ENCODE measurements around the gene PDHX. TPM values are rescaled to one million over a fixed set of nuclear protein-coding genes. Genes with fewer than 3 reads are reported as not detected.

PDHX gene
- total and polyA plus RNA-seq, 10 of the 15 experiments (the other 5 are each of a cell fraction or from before 2014, with no cell fraction given), result 14.5 to 41.9 (median 28.0) TPM

DNA sequence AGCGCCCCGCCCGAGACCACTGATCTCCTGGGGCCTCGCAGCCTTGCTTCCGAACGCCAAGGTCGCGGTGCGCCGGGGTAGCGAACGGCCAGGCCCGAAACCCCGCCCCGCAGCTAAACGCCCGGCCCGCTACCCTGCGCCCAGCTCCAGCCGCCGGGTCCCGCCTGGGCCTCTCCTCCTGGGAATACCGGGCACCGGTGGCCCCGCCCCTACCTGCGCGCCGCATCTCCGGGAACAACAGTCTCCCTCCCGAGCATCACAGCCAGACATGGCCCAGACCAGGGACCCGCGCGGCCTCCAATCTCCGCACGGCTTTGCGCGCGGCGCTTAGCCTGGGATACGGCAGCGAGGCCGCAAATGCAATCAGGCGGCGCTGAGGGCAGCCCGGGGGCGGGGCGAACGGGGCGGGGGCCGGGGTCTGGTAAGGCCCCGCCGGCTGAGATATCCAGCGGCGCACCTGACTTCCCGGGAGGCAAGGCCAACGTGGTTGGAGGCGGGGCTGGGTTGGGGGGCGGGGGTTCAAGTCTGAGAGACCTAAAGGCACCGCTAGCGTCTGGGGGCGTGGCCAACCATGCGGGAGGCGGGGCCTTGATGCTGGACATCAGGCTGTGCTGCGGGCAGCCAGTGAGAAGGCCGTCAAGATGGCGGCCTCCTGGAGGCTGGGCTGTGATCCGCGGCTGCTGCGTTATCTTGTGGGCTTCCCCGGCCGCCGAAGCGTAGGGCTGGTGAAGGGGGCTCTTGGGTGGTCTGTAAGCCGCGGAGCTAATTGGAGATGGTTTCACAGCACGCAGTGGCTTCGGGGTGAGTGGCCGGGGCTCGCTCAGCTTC, at the start of gene PDHX, which contains the start of gene APIP (continued):
- peak; percentile 21; the same call in 1 of the 2 replicates for TF ChIP-seq ESRRA (IDR thresholded peaks at IDR 0.05; ENCODE audit: low read length)
- TF ChIP-seq NR2C2 (IDR thresholded peaks at IDR 0.05; ENCODE audit: borderline replicate concordance, control insufficient read depth, insufficient read length, low read depth), result no peak
- TF ChIP-seq, protein P1, sequence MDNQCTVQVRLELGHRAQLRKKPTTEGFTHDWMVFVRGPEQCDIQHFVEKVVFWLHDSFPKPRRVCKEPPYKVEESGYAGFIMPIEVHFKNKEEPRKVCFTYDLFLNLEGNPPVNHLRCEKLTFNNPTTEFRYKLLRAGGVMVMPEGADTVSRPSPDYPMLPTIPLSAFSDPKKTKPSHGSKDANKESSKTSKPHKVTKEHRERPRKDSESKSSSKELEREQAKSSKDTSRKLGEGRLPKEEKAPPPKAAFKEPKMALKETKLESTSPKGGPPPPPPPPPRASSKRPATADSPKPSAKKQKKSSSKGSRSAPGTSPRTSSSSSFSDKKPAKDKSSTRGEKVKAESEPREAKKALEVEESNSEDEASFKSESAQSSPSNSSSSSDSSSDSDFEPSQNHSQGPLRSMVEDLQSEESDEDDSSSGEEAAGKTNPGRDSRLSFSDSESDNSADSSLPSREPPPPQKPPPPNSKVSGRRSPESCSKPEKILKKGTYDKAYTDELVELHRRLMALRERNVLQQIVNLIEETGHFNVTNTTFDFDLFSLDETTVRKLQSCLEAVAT (IDR thresholded peaks at IDR 0.05), result peak; percentile 69; the same call in 1 of the 2 replicates
- no peak for TF ChIP-seq ASH2L (IDR thresholded peaks at IDR 0.05; ENCODE audit: borderline replicate concordance, low read depth)
- no peak for TF ChIP-seq RCOR1 (conservative IDR thresholded peaks at IDR 0.05; ENCODE audit: low read depth, low read length)
- TF ChIP-seq WRNIP1 (IDR thresholded peaks at IDR 0.05; ENCODE audit: borderline replicate concordance, low read depth, low read length), result no peak
- no peak for TF ChIP-seq MTA2 (IDR thresholded peaks at IDR 0.05; ENCODE audit: low read depth)
- TF ChIP-seq KDM1A (IDR thresholded peaks at IDR 0.05; ENCODE audit: borderline replicate concordance), result no peak
- TF ChIP-seq ZZZ3 (IDR thresholded peaks at IDR 0.05; ENCODE audit: control insufficient read depth, insufficient read length, low read depth), result no peak
- no peak for TF ChIP-seq ZNF217 (IDR thresholded peaks at IDR 0.05)
- peak; percentile 87; the same call in 1 of the 2 replicates for TF ChIP-seq ZNF207 (IDR thresholded peaks at IDR 0.05; ENCODE audit: borderline replicate concordance)
- TF ChIP-seq, protein P2, sequence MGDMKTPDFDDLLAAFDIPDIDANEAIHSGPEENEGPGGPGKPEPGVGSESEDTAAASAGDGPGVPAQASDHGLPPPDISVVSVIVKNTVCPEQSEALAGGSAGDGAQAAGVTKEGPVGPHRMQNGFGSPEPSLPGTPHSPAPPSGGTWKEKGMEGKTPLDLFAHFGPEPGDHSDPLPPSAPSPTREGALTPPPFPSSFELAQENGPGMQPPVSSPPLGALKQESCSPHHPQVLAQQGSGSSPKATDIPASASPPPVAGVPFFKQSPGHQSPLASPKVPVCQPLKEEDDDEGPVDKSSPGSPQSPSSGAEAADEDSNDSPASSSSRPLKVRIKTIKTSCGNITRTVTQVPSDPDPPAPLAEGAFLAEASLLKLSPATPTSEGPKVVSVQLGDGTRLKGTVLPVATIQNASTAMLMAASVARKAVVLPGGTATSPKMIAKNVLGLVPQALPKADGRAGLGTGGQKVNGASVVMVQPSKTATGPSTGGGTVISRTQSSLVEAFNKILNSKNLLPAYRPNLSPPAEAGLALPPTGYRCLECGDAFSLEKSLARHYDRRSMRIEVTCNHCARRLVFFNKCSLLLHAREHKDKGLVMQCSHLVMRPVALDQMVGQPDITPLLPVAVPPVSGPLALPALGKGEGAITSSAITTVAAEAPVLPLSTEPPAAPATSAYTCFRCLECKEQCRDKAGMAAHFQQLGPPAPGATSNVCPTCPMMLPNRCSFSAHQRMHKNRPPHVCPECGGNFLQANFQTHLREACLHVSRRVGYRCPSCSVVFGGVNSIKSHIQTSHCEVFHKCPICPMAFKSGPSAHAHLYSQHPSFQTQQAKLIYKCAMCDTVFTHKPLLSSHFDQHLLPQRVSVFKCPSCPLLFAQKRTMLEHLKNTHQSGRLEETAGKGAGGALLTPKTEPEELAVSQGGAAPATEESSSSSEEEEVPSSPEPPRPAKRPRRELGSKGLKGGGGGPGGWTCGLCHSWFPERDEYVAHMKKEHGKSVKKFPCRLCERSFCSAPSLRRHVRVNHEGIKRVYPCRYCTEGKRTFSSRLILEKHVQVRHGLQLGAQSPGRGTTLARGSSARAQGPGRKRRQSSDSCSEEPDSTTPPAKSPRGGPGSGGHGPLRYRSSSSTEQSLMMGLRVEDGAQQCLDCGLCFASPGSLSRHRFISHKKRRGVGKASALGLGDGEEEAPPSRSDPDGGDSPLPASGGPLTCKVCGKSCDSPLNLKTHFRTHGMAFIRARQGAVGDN (IDR thresholded peaks at IDR 0.05), result peak; percentile 45; the same call in 1 of the 2 replicates
- TF ChIP-seq, protein P3, sequence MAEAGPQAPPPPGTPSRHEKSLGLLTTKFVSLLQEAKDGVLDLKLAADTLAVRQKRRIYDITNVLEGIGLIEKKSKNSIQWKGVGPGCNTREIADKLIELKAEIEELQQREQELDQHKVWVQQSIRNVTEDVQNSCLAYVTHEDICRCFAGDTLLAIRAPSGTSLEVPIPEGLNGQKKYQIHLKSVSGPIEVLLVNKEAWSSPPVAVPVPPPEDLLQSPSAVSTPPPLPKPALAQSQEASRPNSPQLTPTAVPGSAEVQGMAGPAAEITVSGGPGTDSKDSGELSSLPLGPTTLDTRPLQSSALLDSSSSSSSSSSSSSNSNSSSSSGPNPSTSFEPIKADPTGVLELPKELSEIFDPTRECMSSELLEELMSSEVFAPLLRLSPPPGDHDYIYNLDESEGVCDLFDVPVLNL (IDR thresholded peaks at IDR 0.05; ENCODE audit: low read depth, low read length), result no peak
- TF ChIP-seq RAD21 (IDR thresholded peaks at IDR 0.05; ENCODE audit: insufficient read depth, low read depth, low read length), result no peak
- peak; percentile 57; the same call in 1 of the 2 replicates for TF ChIP-seq NR2F1 (conservative IDR thresholded peaks at IDR 0.05)
- TF ChIP-seq, protein P4, sequence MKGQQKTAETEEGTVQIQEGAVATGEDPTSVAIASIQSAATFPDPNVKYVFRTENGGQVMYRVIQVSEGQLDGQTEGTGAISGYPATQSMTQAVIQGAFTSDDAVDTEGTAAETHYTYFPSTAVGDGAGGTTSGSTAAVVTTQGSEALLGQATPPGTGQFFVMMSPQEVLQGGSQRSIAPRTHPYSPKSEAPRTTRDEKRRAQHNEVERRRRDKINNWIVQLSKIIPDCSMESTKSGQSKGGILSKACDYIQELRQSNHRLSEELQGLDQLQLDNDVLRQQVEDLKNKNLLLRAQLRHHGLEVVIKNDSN (IDR thresholded peaks at IDR 0.05; ENCODE audit: borderline replicate concordance, extremely low read length, insufficient read depth, low read depth, low read length), result no peak
- TF ChIP-seq SMARCA5 (IDR thresholded peaks at IDR 0.05), result no peak
- TF ChIP-seq NFIC (IDR thresholded peaks at IDR 0.05; ENCODE audit: low read depth, low read length), result no peak
- TF ChIP-seq POU2F2 (IDR thresholded peaks at IDR 0.05; ENCODE audit: borderline replicate concordance, low read depth, low read length), result peak; percentile 88; the same call in 2 of the 3 replicates
- TF ChIP-seq, protein P5, sequence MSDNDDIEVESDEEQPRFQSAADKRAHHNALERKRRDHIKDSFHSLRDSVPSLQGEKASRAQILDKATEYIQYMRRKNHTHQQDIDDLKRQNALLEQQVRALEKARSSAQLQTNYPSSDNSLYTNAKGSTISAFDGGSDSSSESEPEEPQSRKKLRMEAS (IDR thresholded peaks at IDR 0.05; ENCODE audit: low read depth, low read length), result peak; percentile 16; the same call in 1 of the 2 replicates
- TF ChIP-seq ZSCAN29 (IDR thresholded peaks at IDR 0.05), result no peak
- no peak for TF ChIP-seq ZBED1 (IDR thresholded peaks at IDR 0.05; ENCODE audit: borderline replicate concordance)
- no peak for TF ChIP-seq FOXK2 (IDR thresholded peaks at IDR 0.05)

Measured in GM12878 (cell line).